Keratinocyte (primary cell): ENCODE measurements around the gene ZBBX. TPM values are rescaled to one million over a fixed set of nuclear protein-coding genes. Genes with fewer than 3 reads are reported as not detected.

ENCODE experiments used
- DNase-seq: peaks from one replicate; pipeline ENCODE4 v3.0.0-alpha.2; 2011; ENCODE audit warnings: low read depth, missing footprints, low spot score
- FAIRE-seq: peaks from 2 replicates; lab custom pipeline; 2011; peaks lifted over from hg19 to GRCh38; lab: Jason Lieb, UNC
- H2AFZ ChIP-seq: 2 replicates; pipeline ENCODE4 v1.6.0; 2012; ENCODE audit warnings: low read length, control low read depth, inconsistent platforms; ENCODE audit not compliant: control insufficient read depth
- H3K27ac ChIP-seq: 2 replicates; pipeline ENCODE4 v1.5.1; 2011; ENCODE audit warnings: low read length; ENCODE audit not compliant: control insufficient read depth, insufficient read depth
- H3K27me3 ChIP-seq: 3 replicates; pipeline ENCODE4 v1.6.0; 2011; ENCODE audit warnings: low read length; ENCODE audit not compliant: control insufficient read depth, insufficient read depth; ENCODE audit errors: extremely low read depth
- H3K36me3 ChIP-seq, 2 experiments: 2 replicates in 1 of 2; 3 replicates in 1 of 2; pipeline ENCODE4 v1.5.1; 2011; ENCODE audit warnings: low read length in 2 of 2, mild to moderate bottlenecking in 1 of 2; ENCODE audit not compliant: control insufficient read depth in 2 of 2, insufficient read depth in 2 of 2; ENCODE audit errors: extremely low read depth in 1 of 2
- H3K4me1 ChIP-seq: 3 replicates; pipeline ENCODE4 v1.5.1; 2011; ENCODE audit warnings: low read length; ENCODE audit not compliant: control insufficient read depth, insufficient read depth; ENCODE audit errors: extremely low read depth
- H3K4me2 ChIP-seq: 3 replicates; pipeline ENCODE4 v1.6.0; 2011; ENCODE audit warnings: low read depth, low read length; ENCODE audit not compliant: control insufficient read depth, insufficient read depth; ENCODE audit errors: extremely low read depth
- H3K4me3 ChIP-seq, 3 experiments: fragments of 200-600 bp in 1 of 3; sonication (generic) in 1 of 3; 2 replicates in 2 of 3; 3 replicates in 1 of 3; pipeline ENCODE4 v1.5.1; 2011 to 2016; ENCODE audit warnings: low read length in 3 of 3, mild to moderate bottlenecking in 3 of 3, control low read depth in 2 of 3, inconsistent platforms in 1 of 3, low read depth in 1 of 3, mixed read lengths in 1 of 3, mixed run types in 1 of 3, moderate library complexity in 1 of 3; ENCODE audit not compliant: control insufficient read depth in 2 of 3, insufficient read depth in 2 of 3; ENCODE audit errors: extremely low read depth in 1 of 3
- H3K79me2 ChIP-seq: 2 replicates; pipeline ENCODE4 v1.6.0; 2012; ENCODE audit warnings: low read length; ENCODE audit not compliant: control insufficient read depth, insufficient read depth
- H3K9ac ChIP-seq: 3 replicates; pipeline ENCODE4 v1.6.0; 2011; ENCODE audit warnings: low read length; ENCODE audit not compliant: control insufficient read depth, insufficient read depth; ENCODE audit errors: extremely low read depth
- H3K9me1 ChIP-seq: 3 replicates; pipeline ENCODE4 v1.6.0; 2011; ENCODE audit warnings: low read length; ENCODE audit not compliant: control insufficient read depth, insufficient read depth; ENCODE audit errors: extremely low read depth
- H3K9me3 ChIP-seq: 2 replicates; pipeline ENCODE4 v1.5.1; 2012; ENCODE audit warnings: low read depth, low read length; ENCODE audit not compliant: control insufficient read depth
- H4K20me1 ChIP-seq: 3 replicates; pipeline ENCODE4 v1.6.0; 2011; ENCODE audit warnings: low read length; ENCODE audit not compliant: control insufficient read depth, insufficient read depth; ENCODE audit errors: extremely low read depth
- CTCF ChIP-seq, 3 experiments: IDR thresholded peaks in 1 of 3; conservative IDR thresholded peaks in 1 of 3; optimal IDR thresholded peaks in 1 of 3; 2 replicates in 2 of 3; 3 replicates in 1 of 3; pipeline versions ENCODE3 to v1.5.1; 2011; ENCODE audit warnings: low read length in 3 of 3, mild to moderate bottlenecking in 3 of 3, moderate library complexity in 2 of 3, control low read depth in 1 of 3, inconsistent platforms in 1 of 3; ENCODE audit not compliant: insufficient read depth in 2 of 3; ENCODE audit errors: extremely low read depth in 1 of 3
- EZH2 ChIP-seq: IDR thresholded peaks from one replicate; pipeline ENCODE4 v1.6.1; 2012; ENCODE audit warnings: inconsistent platforms, mild to moderate bottlenecking, low read length, moderate library complexity
- dilution Hi-C: fragments of 300-500 bp; cut with MboI; formaldehyde crosslinking; loops from one replicate; pipeline ENCODE4 v1.7.0; 2020; ENCODE audit warnings: low sequenced_read_pairs; ENCODE audit not compliant: extremely low pct_ligation_motif_present
- polyA plus RNA-seq, 5 experiments: library from polyadenylated mRNA; depleted of rRNA in 3 of 5; stranded (reverse) in 3 of 5; stranded (forward) in 1 of 5; unstranded in 1 of 5; fragments of >200 nt; gene quantifications; 1 replicate in 1 of 5; 2 replicates in 3 of 5; 3 replicates in 1 of 5; pipeline versions ENCODE4 v1.2.1 to v1.2.3, GENCODE V29; 2011 to 2012; ENCODE audit warnings: missing spikeins in 2 of 5, low read depth in 1 of 5, low replicate concordance in 1 of 5

The ZBBX gene
- polyA plus RNA-seq, 1 donor (not counting 4 experiments of a cell fraction or from before 2014, with no cell fraction given) = not detected

- Histone ChIP-seq H3K27me3 (no peaks in the 10 kb centered on the region), H4K20me1 (no peaks in the 10 kb centered on the region), H3K4me3 (no peak overlapping the region), H3K4me1 (no peaks in the 10 kb centered on the region), H3K36me3 (no peaks in the 10 kb centered on the region), H2AFZ (no peak overlapping the region), H3K79me2 (no peaks in the 10 kb centered on the region), H3K9ac (no peak overlapping the region), H3K4me2 (no peak overlapping the region), H3K27ac (no peak overlapping the region), H3K9me3 (no peaks in the 10 kb centered on the region), H3K9me1 (no peaks in the 10 kb centered on the region)
- FAIRE-seq (no peak), DNase-seq (no peak)
- dilution Hi-C loops = no loop called here
- TF ChIP-seq EZH2 = no peak
- no peak for TF ChIP-seq CTCF (optimal IDR thresholded peaks at IDR 0.05 in 1 of 3, IDR thresholded peaks at IDR 0.05 in 1 of 3, conservative IDR thresholded peaks at IDR 0.05 in 1 of 3; ENCODE audit: extremely low read depth in 1 of 3, insufficient read depth in 2 of 3, low read length in 3 of 3)
Measured at GRCh38 chr3:167397826-167398225, 17.7 kb upstream of the ZBBX start.

GRCh38 chr3:167396075-167396474, 16.0 kb upstream of the ZBBX start:
- Histone ChIP-seq H3K36me3 (no peaks in the 10 kb centered on the region), H3K4me3 (no peak overlapping the region), H3K9ac (no peak overlapping the region), H2AFZ (no peak overlapping the region), H3K27me3 (no peaks in the 10 kb centered on the region), H4K20me1 (no peaks in the 10 kb centered on the region), H3K4me1 (no peaks in the 10 kb centered on the region), H3K4me2 (no peak overlapping the region), H3K79me2 (no peaks in the 10 kb centered on the region), H3K27ac (no peak overlapping the region), H3K9me1 (no peaks in the 10 kb centered on the region), H3K9me3 (no peaks in the 10 kb centered on the region)
- FAIRE-seq (no peak), DNase-seq (no peak)
- dilution Hi-C loops = no loop called here
- no peak for TF ChIP-seq EZH2
- TF ChIP-seq CTCF (optimal IDR thresholded peaks at IDR 0.05 in 1 of 3, IDR thresholded peaks at IDR 0.05 in 1 of 3, conservative IDR thresholded peaks at IDR 0.05 in 1 of 3; ENCODE audit: extremely low read depth in 1 of 3, insufficient read depth in 2 of 3, low read length in 3 of 3) = no peak
